Heart left ventricle (tissue), 13 donors: Measurements from ENCODE around the gene ATOH7.
"Not testable (repeated sequence)": the region's sequence is repeated elsewhere in the genome, so short reads cannot be mapped to it uniquely, and the experiment has no call there.

Experiments used
- POLR2A ChIP-seq, 2 donors: fragments of 450-650 bp; IDR thresholded peaks; one replicate each; pipeline ENCODE4 v1.6.1; 2017; ENCODE audit warnings: antibody characterized with exemption in 2 of 2, mild to moderate bottlenecking in 2 of 2, moderate library complexity in 2 of 2
- TF ChIP-seq, protein P1 (sequence below), 12 donors: fragments of 200-600 bp; sonication (generic) in 4 of 12; IDR thresholded peaks; one replicate each; pipeline versions ENCODE4 v1.5.0 to v1.8.0; 2018 to 2022; ENCODE audit warnings: antibody characterized with exemption in 12 of 12, mild to moderate bottlenecking in 5 of 12
- donor health status: ischemic (EF 13 %, LVEDD 7.1; RV severe dilation, severe dysfunction).
- donor health status: DM: no; HTN: yes; CAD: no.
- donor health status: DM: no; HTN: no; CAD: no.
- donor health status: ischemic (EF 25% LVEDD 6.9; RV normal size, moderate dysfunction).
- donor health status: ischemic (EF 25% LVEDD 5.7; RV mildly dilated, moderate dysfunction).
- donor health status: ischemic (EF 35%, LVEDD 5.7; RV mildly dilated, moderate dysfunction).
- donor health status: nonischemic (EF 11% LVEDD 7.7; RV severe dilation, severe dysfunction).
- donor health status: DM: yes; HTN: yes; CAD: no.
- donor health status: PGD.
- donor health status: ischemic (EF 29% LVEDD 5.4; RV normal size, mild dysfunction).
- donor health status: nonischemic (EF 23%, LVEDD 6.1; RV moderate dilation, normal function).

- TF ChIP-seq, protein P1, sequence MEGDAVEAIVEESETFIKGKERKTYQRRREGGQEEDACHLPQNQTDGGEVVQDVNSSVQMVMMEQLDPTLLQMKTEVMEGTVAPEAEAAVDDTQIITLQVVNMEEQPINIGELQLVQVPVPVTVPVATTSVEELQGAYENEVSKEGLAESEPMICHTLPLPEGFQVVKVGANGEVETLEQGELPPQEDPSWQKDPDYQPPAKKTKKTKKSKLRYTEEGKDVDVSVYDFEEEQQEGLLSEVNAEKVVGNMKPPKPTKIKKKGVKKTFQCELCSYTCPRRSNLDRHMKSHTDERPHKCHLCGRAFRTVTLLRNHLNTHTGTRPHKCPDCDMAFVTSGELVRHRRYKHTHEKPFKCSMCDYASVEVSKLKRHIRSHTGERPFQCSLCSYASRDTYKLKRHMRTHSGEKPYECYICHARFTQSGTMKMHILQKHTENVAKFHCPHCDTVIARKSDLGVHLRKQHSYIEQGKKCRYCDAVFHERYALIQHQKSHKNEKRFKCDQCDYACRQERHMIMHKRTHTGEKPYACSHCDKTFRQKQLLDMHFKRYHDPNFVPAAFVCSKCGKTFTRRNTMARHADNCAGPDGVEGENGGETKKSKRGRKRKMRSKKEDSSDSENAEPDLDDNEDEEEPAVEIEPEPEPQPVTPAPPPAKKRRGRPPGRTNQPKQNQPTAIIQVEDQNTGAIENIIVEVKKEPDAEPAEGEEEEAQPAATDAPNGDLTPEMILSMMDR (IDR thresholded peaks at IDR 0.05) = not testable (repeated sequence)
- not testable (repeated sequence) for TF ChIP-seq POLR2A (IDR thresholded peaks at IDR 0.05)
Observed at GRCh38 chr10:68246397-68246796, 14.5 kb upstream of the ATOH7 start.
